ENCODE data around the gene SCGB1C2.

- TF ChIP-seq, protein P1, sequence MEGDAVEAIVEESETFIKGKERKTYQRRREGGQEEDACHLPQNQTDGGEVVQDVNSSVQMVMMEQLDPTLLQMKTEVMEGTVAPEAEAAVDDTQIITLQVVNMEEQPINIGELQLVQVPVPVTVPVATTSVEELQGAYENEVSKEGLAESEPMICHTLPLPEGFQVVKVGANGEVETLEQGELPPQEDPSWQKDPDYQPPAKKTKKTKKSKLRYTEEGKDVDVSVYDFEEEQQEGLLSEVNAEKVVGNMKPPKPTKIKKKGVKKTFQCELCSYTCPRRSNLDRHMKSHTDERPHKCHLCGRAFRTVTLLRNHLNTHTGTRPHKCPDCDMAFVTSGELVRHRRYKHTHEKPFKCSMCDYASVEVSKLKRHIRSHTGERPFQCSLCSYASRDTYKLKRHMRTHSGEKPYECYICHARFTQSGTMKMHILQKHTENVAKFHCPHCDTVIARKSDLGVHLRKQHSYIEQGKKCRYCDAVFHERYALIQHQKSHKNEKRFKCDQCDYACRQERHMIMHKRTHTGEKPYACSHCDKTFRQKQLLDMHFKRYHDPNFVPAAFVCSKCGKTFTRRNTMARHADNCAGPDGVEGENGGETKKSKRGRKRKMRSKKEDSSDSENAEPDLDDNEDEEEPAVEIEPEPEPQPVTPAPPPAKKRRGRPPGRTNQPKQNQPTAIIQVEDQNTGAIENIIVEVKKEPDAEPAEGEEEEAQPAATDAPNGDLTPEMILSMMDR (IDR thresholded peaks at IDR 0.05) = no peak
- no peak for TF ChIP-seq POLR2A (IDR thresholded peaks at IDR 0.05)
Measured at GRCh38 chr17:146546-146945, 9.2 kb downstream of the SCGB1C2 start.
